H1 (cell line): Measurements from ENCODE around the gene FOXO1. TPM values are rescaled to one million over a fixed set of nuclear protein-coding genes. Genes with fewer than 3 reads are reported as not detected.
A peak's percentile ranks its signal among the peaks of the same experiment; 100 is the strongest.

Experiments
- CTCF ChIA-PET: fragments of 300-600 bp; sonication (Branson Sonifier 250); formaldehyde crosslinking; loops from one replicate; lab custom pipeline; 2021; ENCODE audit not compliant: partially characterized antibody; lab: Charles Lee
- POLR2A ChIA-PET: fragments of 300-600 bp; sonication (Branson Sonifier 250); formaldehyde crosslinking; loops from one replicate; lab custom pipeline; 2021; ENCODE audit warnings: inconsistent platforms; ENCODE audit not compliant: partially characterized antibody; lab: Charles Lee
- DNase-seq, 2 experiments: peaks; one replicate each; pipeline versions ENCODE4 v3.0.0 to v3.0.0-alpha.2; 2010 to 2022; ENCODE audit warnings: low spot score in 2 of 2, low read depth in 1 of 2, mixed read lengths in 1 of 2
- FAIRE-seq: peaks from 2 replicates; lab custom pipeline; 2011; peaks lifted over from hg19 to GRCh38; lab: Jason Lieb, UNC
- H2AFZ ChIP-seq: 2 replicates; pipeline ENCODE4 v1.8.1; 2012; ENCODE audit warnings: low read length, inconsistent platforms
- H2AK5ac ChIP-seq: 2 replicates; pipeline ENCODE4 v1.6.1; 2013; ENCODE audit warnings: low read depth, low read length
- H2BK120ac ChIP-seq: replicated peaks from 2 replicates; pipeline ENCODE3; 2013; ENCODE audit warnings: low read depth, low read length, inconsistent platforms
- H2BK12ac ChIP-seq: 2 replicates; pipeline ENCODE4 v1.6.1; 2013; ENCODE audit warnings: low read depth, low read length
- H2BK15ac ChIP-seq: 2 replicates; pipeline ENCODE4 v1.6.1; 2013; ENCODE audit warnings: low read length
- H2BK20ac ChIP-seq: 2 replicates; pipeline ENCODE4 v1.6.1; 2013; ENCODE audit warnings: low read length
- H2BK5ac ChIP-seq: 2 replicates; pipeline ENCODE4 v1.6.1; 2013; ENCODE audit warnings: low read depth, low read length
- H3K14ac ChIP-seq: 2 replicates; pipeline ENCODE4 v1.6.1; 2013; ENCODE audit warnings: inconsistent platforms; ENCODE audit not compliant: insufficient read length
- H3K18ac ChIP-seq: 2 replicates; pipeline ENCODE4 v1.6.1; 2013; ENCODE audit warnings: low read length; ENCODE audit errors: extremely low read depth
- H3K23ac ChIP-seq: 2 replicates; pipeline ENCODE4 v1.6.1; 2013; ENCODE audit warnings: inconsistent platforms; ENCODE audit not compliant: insufficient read length
- H3K23me2 ChIP-seq: 2 replicates; pipeline ENCODE4 v1.6.1; 2013; ENCODE audit warnings: low read depth, low read length
- H3K27ac ChIP-seq: 2 replicates; pipeline ENCODE4 v1.6.1; 2011; ENCODE audit warnings: low read depth, low read length, inconsistent platforms
- H3K27me3 ChIP-seq, 4 experiments: replicated peaks in 1 of 4; 1 replicate in 1 of 4; 2 replicates in 3 of 4; pipeline versions ENCODE4 v1.6.1 to v1.8.1; 2011 to 2013; ENCODE audit warnings: low read length in 3 of 4, mild to moderate bottlenecking in 3 of 4, inconsistent platforms in 2 of 4, mixed read lengths in 2 of 4, moderate library complexity in 1 of 4; ENCODE audit not compliant: control insufficient read depth in 3 of 4, insufficient read depth in 3 of 4; ENCODE audit errors: extremely low read depth in 1 of 4
- H3K36me3 ChIP-seq, 4 experiments: 2 replicates each; pipeline versions ENCODE4 v1.6.1 to v1.8.1; 2011 to 2013; ENCODE audit warnings: mild to moderate bottlenecking in 4 of 4, low read length in 3 of 4, moderate library complexity in 2 of 4, control low read depth in 1 of 4, inconsistent platforms in 1 of 4; ENCODE audit not compliant: insufficient read depth in 4 of 4, control insufficient read depth in 2 of 4
- H3K4ac ChIP-seq: replicated peaks from 2 replicates; pipeline ENCODE3; 2013; ENCODE audit warnings: low read length, low read depth, mixed read lengths, inconsistent platforms; ENCODE audit not compliant: insufficient read length
- H3K4me1 ChIP-seq, 4 experiments: replicated peaks in 1 of 4; 1 replicate in 1 of 4; 2 replicates in 3 of 4; pipeline versions ENCODE4 v1.6.1 to v1.8.1; 2011 to 2013; ENCODE audit warnings: low read length in 3 of 4, inconsistent platforms in 2 of 4, mixed read lengths in 1 of 4; ENCODE audit not compliant: insufficient read depth in 4 of 4, control insufficient read depth in 3 of 4
- H3K4me2 ChIP-seq, 2 experiments: 2 replicates each; pipeline versions ENCODE4 v1.6.1 to v1.8.1; 2011 to 2013; ENCODE audit warnings: low read depth in 2 of 2, low read length in 2 of 2, control low read depth in 1 of 2, inconsistent platforms in 1 of 2, mild to moderate bottlenecking in 1 of 2; ENCODE audit not compliant: insufficient read depth in 1 of 2
- H3K4me3 ChIP-seq, 4 experiments: fragments of 200-600, 300-600 bp in 1 of 4; sonication (generic), shearing (Covaris generic), sonication (Bioruptor Twin) in 1 of 4; 2 replicates each; pipeline versions ENCODE4 v1.5.1 to v1.8.1; 2011 to 2016; ENCODE audit warnings: low read length in 4 of 4, low read depth in 3 of 4, control low read depth in 2 of 4, inconsistent platforms in 2 of 4, mild to moderate bottlenecking in 2 of 4, mixed read lengths in 1 of 4, moderate library complexity in 1 of 4; ENCODE audit not compliant: insufficient read depth in 2 of 4; ENCODE audit errors: extremely low read depth in 1 of 4
- H3K56ac ChIP-seq: replicated peaks from 2 replicates; pipeline ENCODE3; 2013; ENCODE audit warnings: low read depth, mild to moderate bottlenecking, mixed read lengths, low read length, inconsistent platforms; ENCODE audit not compliant: insufficient read length
- H3K79me1 ChIP-seq: 2 replicates; pipeline ENCODE4 v1.6.1; 2013; ENCODE audit warnings: low read depth, low read length, control low read depth
- H3K79me2 ChIP-seq, 2 experiments: 2 replicates each; pipeline versions ENCODE4 v1.6.1 to v1.8.1; 2012 to 2013; ENCODE audit warnings: low read length in 2 of 2, mild to moderate bottlenecking in 2 of 2, inconsistent platforms in 1 of 2; ENCODE audit not compliant: insufficient read depth in 2 of 2, control insufficient read depth in 1 of 2
- H3K9ac ChIP-seq, 4 experiments: replicated peaks in 1 of 4; 1 replicate in 1 of 4; 2 replicates in 3 of 4; pipeline versions ENCODE4 v1.6.1 to v1.8.1; 2011 to 2013; ENCODE audit warnings: low read depth in 3 of 4, low read length in 3 of 4, control low read depth in 2 of 4, mild to moderate bottlenecking in 2 of 4, moderate library complexity in 2 of 4, inconsistent platforms in 1 of 4; ENCODE audit errors: extremely low read depth in 1 of 4
- H3K9me3 ChIP-seq, 2 experiments: 2 replicates each; pipeline versions ENCODE4 v1.6.1 to v1.8.1; 2012 to 2013; ENCODE audit warnings: mild to moderate bottlenecking in 2 of 2, moderate library complexity in 2 of 2, control low read depth in 1 of 2, inconsistent platforms in 1 of 2, low read depth in 1 of 2, low read length in 1 of 2, mixed read lengths in 1 of 2; ENCODE audit not compliant: insufficient read depth in 2 of 2
- H4K20me1 ChIP-seq, 2 experiments: replicated peaks in 1 of 2; 2 replicates each; pipeline versions ENCODE3 to v1.8.1; 2011 to 2013; ENCODE audit warnings: inconsistent platforms in 2 of 2, low read length in 2 of 2, mild to moderate bottlenecking in 1 of 2; ENCODE audit not compliant: insufficient read depth in 2 of 2, control insufficient read depth in 1 of 2
- H4K5ac ChIP-seq: 2 replicates; pipeline ENCODE4 v1.6.1; 2013; ENCODE audit warnings: low read length, low read depth, mixed read lengths, inconsistent platforms; ENCODE audit not compliant: insufficient read length
- H4K8ac ChIP-seq: 2 replicates; pipeline ENCODE4 v1.8.0; 2013; ENCODE audit warnings: mild to moderate bottlenecking, moderate library complexity, low read length, inconsistent platforms; ENCODE audit not compliant: insufficient read depth; ENCODE audit errors: extremely low read depth
- H4K91ac ChIP-seq: replicated peaks from 2 replicates; pipeline ENCODE3; 2013; ENCODE audit warnings: low read length, mixed read lengths, inconsistent platforms; ENCODE audit not compliant: insufficient read length
- BCL11A ChIP-seq, 2 experiments: IDR thresholded peaks; one replicate each; pipeline ENCODE4 v1.6.1; 2011; ENCODE audit warnings: low read depth in 2 of 2, low read length in 2 of 2, mild to moderate bottlenecking in 2 of 2
- CBX8 ChIP-seq: fragments of 300-800, 300-1000 bp; sonication (generic); IDR thresholded peaks from 2 replicates; pipeline ENCODE4 v1.7.1; 2016; ENCODE audit warnings: low read depth, low read length, borderline replicate concordance
- YY1 ChIP-seq: IDR thresholded peaks from 2 replicates; pipeline ENCODE4 v1.6.1; 2011; ENCODE audit warnings: low read depth, mild to moderate bottlenecking, low read length
- WGBS, 2 experiments: shearing (Covaris generic) in 1 of 2; methylation state at CpG; one replicate each; pipeline versions ENCODE4 v1.1.6 to v1.1.7; 2013 to 2015; ENCODE audit warnings: low lambda C conversion rate in 2 of 2, mixed read lengths in 2 of 2, inconsistent platforms in 1 of 2, low coverage in 1 of 2, missing lambda C conversion rate in 1 of 2; ENCODE audit not compliant: insufficient replicate concordance in 2 of 2, insufficient coverage in 1 of 2, insufficient read length in 1 of 2; ENCODE audit errors: extremely low coverage in 1 of 2, missing lambda C conversion rate in 1 of 2; 5-methylcytosine and 5-hydroxymethylcytosine counted together
- polyA plus RNA-seq, 7 experiments: library from polyadenylated mRNA; depleted of rRNA in 3 of 7; stranded (reverse) in 5 of 7; unstranded in 2 of 7; fragments of >200 nt in 5 of 7; fragments of 200-250 nt in 2 of 7; gene quantifications; 1 replicate in 5 of 7; 2 replicates in 1 of 7; 4 replicates in 1 of 7; pipeline versions ENCODE4 v1.2.1 to v1.2.3, GENCODE V29; 2011 to 2013; ENCODE audit warnings: missing spikeins in 2 of 7, mixed read lengths in 2 of 7
- total RNA-seq: library from RNA; stranded (reverse); fragmentation: NEBNext Ultra II Directional; extraction: Animal tissue kit (Norgen Biotek cat#: 25700); gene quantifications from 2 replicates; pipeline ENCODE4 v1.2.1, GENCODE V29; 2021

FOXO1 gene
- total and polyA plus RNA-seq, 2 of the 8 experiments (the other 6 are each of a cell fraction or from before 2014, with no cell fraction given), result 35.3 to 56.9 TPM

GRCh38 chr13:40537146-40537895 is 129.1 kb downstream of the FOXO1 start:
- Histone ChIP-seq H3K9me3 (no peaks in the 10 kb centered on the region), H3K23ac (no peak overlapping the region), H3K9ac (no peak overlapping the region; a peak in 1 of 7 replicates), H3K18ac (no peak overlapping the region), H4K5ac (no peak overlapping the region), H3K27ac (no peak overlapping the region), H3K4ac (no peak overlapping the region), H4K91ac (no peak overlapping the region), H3K14ac (no peak overlapping the region), H2BK120ac (no peak overlapping the region), H2BK20ac (no peak overlapping the region), H2BK15ac (peak overlapping the region; percentile 10; the same call in 1 of the 2 replicates), H2BK5ac (no peak overlapping the region), H2AK5ac (0 out of 2 replicates have a peak overlapping the region, but pooled peaks have one; percentile 3), H3K4me2 (no peak overlapping the region), H3K79me2 (no peaks in the 10 kb centered on the region), H3K4me3 (no peak overlapping the region), H3K36me3 (no peaks in the 10 kb centered on the region), H4K8ac (no peak overlapping the region), H3K56ac (no peak overlapping the region), H2AFZ (no peak overlapping the region), H2BK12ac (peak overlapping the region; percentile 35; the same call in 1 of the 2 replicates), H3K4me1 (peaks cover 3 to 6% (median 6%) of the 10 kb centered on the region in 4 experiments; a peak in 6 of 7 replicates), H4K20me1 (no peaks in the 10 kb centered on the region), H3K23me2 (no peaks in the 10 kb centered on the region), H3K27me3 (no peaks in the 10 kb centered on the region), H3K79me1 (no peaks in the 10 kb centered on the region)
- WGBS, 2 experiments, result 91% methylated on average over 13 of the region's 13 CpGs; no CpG with 5 or more reads in 1 of the 2 experiments
- ChIA-PET CTCF (interaction anchor here (1.1 to 1.6 kb wide), 6 partner anchors 16 to 146 kb away, joined by 3 to 4 read pairs (median 4); no protein-coding TSS in a partner anchor), POLR2A (interaction anchor here (1.4 kb wide), 1 partner anchor 128 kb away, joined by 4 read pairs; no protein-coding TSS in a partner anchor)
- FAIRE-seq (no peak), DNase-seq (no peak)
- no peak for TF ChIP-seq CBX8
- no peak for TF ChIP-seq BCL11A (IDR thresholded peaks at IDR 0.05; ENCODE audit: low read depth in 2 of 2, low read length in 2 of 2)
- no peak for TF ChIP-seq YY1
